GM12878 (cell line): ENCODE data around the gene ARL5A. TPM values are rescaled to one million over a fixed set of nuclear protein-coding genes. Genes with fewer than 3 reads are reported as not detected.

ENCODE experiments used
- ATAC-seq: fragments of 200-7000 bp; cut with Tn5 transposase; 3 replicates; pipeline ENCODE4 v1.9.1; 2020; ENCODE audit warnings: mild to moderate bottlenecking, moderate library complexity
- BruUV-seq: library from RNA; stranded (reverse); fragments of 400-500 nt; replicated peaks from 2 replicates; lab custom pipeline; 2021; lab: Mats Ljungman, UMichigan
- CTCF ChIA-PET: fragments of 300-600 bp; sonication (Branson Sonifier 250); formaldehyde crosslinking; extraction: SDS; loops from one replicate; lab custom pipeline; 2021; ENCODE audit warnings: inconsistent platforms; lab: Yijun Ruan, JAX
- POLR2A ChIA-PET: fragments of 350-600 bp; formaldehyde crosslinking; extraction: SDS; loops from one replicate; lab custom pipeline; 2021; ENCODE audit warnings: inconsistent platforms; lab: Charles Lee
- RAD21 ChIA-PET: fragments of 300-600 bp; sonication (Branson Sonifier 250); formaldehyde crosslinking; loops from one replicate; lab custom pipeline; 2023; ENCODE audit warnings: antibody characterized with exemption; ENCODE audit not compliant: unreplicated experiment; lab: Charles Lee
- SMC1A ChIA-PET: fragments of 300-600 bp; sonication (Branson Sonifier 250); formaldehyde crosslinking; loops from one replicate; lab custom pipeline; 2023; ENCODE audit not compliant: unreplicated experiment, uncharacterized antibody; lab: Charles Lee
- DNase-seq: peaks from one replicate; pipeline ENCODE4 v3.0.0-alpha.2; 2011; ENCODE audit warnings: low read depth, low spot score
- FAIRE-seq: peaks from 3 replicates; lab custom pipeline; 2011; peaks lifted over from hg19 to GRCh38; lab: Jason Lieb, UNC
- H2AFZ ChIP-seq: 2 replicates; pipeline ENCODE4 v1.6.0; 2011; ENCODE audit warnings: low read depth, low read length, control low read depth; ENCODE audit not compliant: control insufficient read depth
- H3K27ac ChIP-seq: 2 replicates; pipeline ENCODE4 v1.5.1; 2011; ENCODE audit warnings: control low read depth; ENCODE audit not compliant: control insufficient read depth, insufficient read depth
- H3K27me3 ChIP-seq, 2 experiments: replicated peaks in 1 of 2; 2 replicates each; pipeline versions ENCODE4 v1.6.0 to v1.6.1; 2011; ENCODE audit warnings: low read length in 1 of 2; ENCODE audit not compliant: control insufficient read depth in 2 of 2, insufficient read depth in 2 of 2
- H3K36me3 ChIP-seq, 2 experiments: 2 replicates each; pipeline ENCODE4 v1.5.1; 2011; ENCODE audit warnings: low read length in 1 of 2; ENCODE audit not compliant: control insufficient read depth in 2 of 2, insufficient read depth in 2 of 2
- H3K4me1 ChIP-seq: 2 replicates; pipeline ENCODE4 v1.6.1; 2011; ENCODE audit warnings: mild to moderate bottlenecking, low read length, moderate library complexity, mixed read lengths; ENCODE audit not compliant: control insufficient read depth, insufficient read depth
- H3K4me2 ChIP-seq: 2 replicates; pipeline ENCODE4 v1.6.0; 2011; ENCODE audit warnings: control low read depth; ENCODE audit not compliant: control insufficient read depth, insufficient read depth
- H3K4me3 ChIP-seq: fragments of 200-600 bp; sonication (generic); 2 replicates; pipeline ENCODE4 v1.5.1; 2016
- H3K79me2 ChIP-seq: 2 replicates; pipeline ENCODE4 v1.6.0; 2011; ENCODE audit warnings: low read length; ENCODE audit not compliant: control insufficient read depth, insufficient read depth
- H3K9ac ChIP-seq: 2 replicates; pipeline ENCODE4 v1.8.0; 2011; ENCODE audit warnings: low read length, control low read depth, mixed read lengths; ENCODE audit not compliant: control insufficient read depth, insufficient read depth
- H3K9me3 ChIP-seq: replicated peaks from 3 replicates; pipeline ENCODE4 v1.5.1; 2011; ENCODE audit warnings: mild to moderate bottlenecking, low read length; ENCODE audit not compliant: control insufficient read depth, insufficient read depth
- H4K20me1 ChIP-seq: 2 replicates; pipeline ENCODE4 v1.6.0; 2011; ENCODE audit not compliant: control insufficient read depth, insufficient read depth
- FOXK2 ChIP-seq: fragments of 450-650 bp; IDR thresholded peaks from 2 replicates; pipeline ENCODE4 v1.6.1; 2017; ENCODE audit warnings: mild to moderate bottlenecking, moderate library complexity
- HCFC1 ChIP-seq: fragments of 150-350 bp; IDR thresholded peaks from 2 replicates; pipeline ENCODE4 v1.6.1; 2014; ENCODE audit warnings: low read length
- MEF2A ChIP-seq: IDR thresholded peaks from 2 replicates; pipeline ENCODE4 v1.6.1; 2011; ENCODE audit warnings: low read depth, mild to moderate bottlenecking, low read length, moderate library complexity; ENCODE audit not compliant: insufficient read depth
- MEF2B ChIP-seq: fragments of 450-650 bp; IDR thresholded peaks from 2 replicates; pipeline ENCODE4 v1.6.1; 2018; ENCODE audit warnings: mild to moderate bottlenecking, moderate library complexity; ENCODE audit not compliant: partially characterized antibody, poor library complexity, severe bottlenecking
- NFYA ChIP-seq: IDR thresholded peaks from 2 replicates; pipeline ENCODE4 v1.6.1; 2011; ENCODE audit warnings: low read depth, mild to moderate bottlenecking, low read length, improper control_type of control experiment, borderline replicate concordance
- PAX8 ChIP-seq: fragments of 450-650 bp; IDR thresholded peaks from 2 replicates; pipeline ENCODE4 v1.6.1; 2017; ENCODE audit warnings: mild to moderate bottlenecking, moderate library complexity
- RFX5 ChIP-seq: IDR thresholded peaks from 2 replicates; pipeline ENCODE4 v1.6.1; 2011; ENCODE audit warnings: low read depth, low read length, improper control_type of control experiment
- RUNX3 ChIP-seq: IDR thresholded peaks from 2 replicates; pipeline ENCODE4 v1.6.1; 2012; ENCODE audit warnings: low read length, inconsistent platforms
- SPI1 ChIP-seq: IDR thresholded peaks from 2 replicates; pipeline ENCODE4 v1.6.1; 2011; ENCODE audit warnings: low read depth, mild to moderate bottlenecking, low read length, moderate library complexity, borderline replicate concordance; ENCODE audit not compliant: insufficient read depth
- TBL1XR1 ChIP-seq: IDR thresholded peaks from 2 replicates; pipeline ENCODE4 v1.6.1; 2012; ENCODE audit warnings: low read depth, low read length, improper control_type of control experiment
- ZNF217 ChIP-seq: fragments of 450-650 bp; IDR thresholded peaks from 2 replicates; pipeline ENCODE4 v1.6.1; 2017; ENCODE audit warnings: antibody characterized with exemption, mild to moderate bottlenecking
- ZNF384 ChIP-seq: IDR thresholded peaks from 2 replicates; pipeline ENCODE4 v1.6.1; 2012; ENCODE audit warnings: low read depth, mild to moderate bottlenecking, low read length, improper control_type of control experiment, borderline replicate concordance
- ZSCAN29 ChIP-seq: fragments of 450-650 bp; IDR thresholded peaks from 2 replicates; pipeline ENCODE4 v1.6.1; 2017; ENCODE audit warnings: mild to moderate bottlenecking, moderate library complexity
- ZZZ3 ChIP-seq: IDR thresholded peaks from 2 replicates; pipeline ENCODE4 v1.6.1; 2011; ENCODE audit warnings: low read depth; ENCODE audit not compliant: control insufficient read depth, insufficient read length
- in situ Hi-C: fragments of 300-500 bp; cut with MboI; formaldehyde crosslinking; loops from 9 replicates; pipeline ENCODE4 v1.14.3; 2018; ENCODE audit warnings: mixed read lengths
- intact Hi-C: fragments of 100-400 bp; cut with micrococcal nuclease; formaldehyde crosslinking; loops from one replicate; pipeline ENCODE4 v1.14.2; 2022; ENCODE audit not compliant: unreplicated experiment
- polyA plus RNA-seq, 11 experiments: library from polyadenylated mRNA; depleted of rRNA in 4 of 11; unstranded in 6 of 11; stranded (reverse) in 5 of 11; fragments of >200 nt; fragmentation: Nextera tagmentation in 4 of 11; fragmentation: Illumina TruSeq in 1 of 11; extraction: Ambion mirVana in 4 of 11; extraction: Trizol in 1 of 11; gene quantifications; 1 replicate in 1 of 11; 2 replicates in 10 of 11; pipeline versions ENCODE4 v1.2.1 to v1.2.3, GENCODE V29; 2011 to 2016; ENCODE audit warnings: inconsistent platforms in 2 of 11, missing spikeins in 2 of 11, low read depth in 1 of 11
- total RNA-seq, 4 experiments: library from RNA; depleted of rRNA in 3 of 4; stranded (reverse); fragments of >200 nt in 3 of 4; fragmentation: Illumina TruSeq in 1 of 4; extraction: Trizol in 1 of 4; gene quantifications; 2 replicates each; pipeline versions ENCODE4 v1.2.1 to v1.2.3, GENCODE V29; 2013 to 2021
- TF ChIP-seq, protein P1 (sequence below): fragments of 450-650 bp; IDR thresholded peaks from 2 replicates; pipeline ENCODE4 v1.6.1; 2016; ENCODE audit warnings: mild to moderate bottlenecking
- TF ChIP-seq, protein P2 (sequence below): fragments of 450-650 bp; IDR thresholded peaks from 2 replicates; pipeline ENCODE4 v1.6.1; 2017; ENCODE audit warnings: borderline replicate concordance
- TF ChIP-seq, protein P3 (sequence below): IDR thresholded peaks from 2 replicates; pipeline ENCODE4 v1.6.1; 2011; ENCODE audit warnings: low read depth, mild to moderate bottlenecking, low read length, moderate library complexity, borderline replicate concordance; ENCODE audit errors: extremely low read depth
- TF ChIP-seq, protein P4 (sequence below): IDR thresholded peaks from 2 replicates; pipeline ENCODE4 v1.6.1; 2012; ENCODE audit warnings: low read depth, low read length, improper control_type of control experiment
- TF ChIP-seq, protein P5 (sequence below): fragments of 450-650 bp; IDR thresholded peaks from 2 replicates; pipeline ENCODE4 v1.6.1; 2017; ENCODE audit warnings: mild to moderate bottlenecking

ARL5A gene
- total and polyA plus RNA-seq, 10 of the 15 experiments (the other 5 are each of a cell fraction or from before 2014, with no cell fraction given): 9.4 to 52.9 (median 32.0) TPM

DNA sequence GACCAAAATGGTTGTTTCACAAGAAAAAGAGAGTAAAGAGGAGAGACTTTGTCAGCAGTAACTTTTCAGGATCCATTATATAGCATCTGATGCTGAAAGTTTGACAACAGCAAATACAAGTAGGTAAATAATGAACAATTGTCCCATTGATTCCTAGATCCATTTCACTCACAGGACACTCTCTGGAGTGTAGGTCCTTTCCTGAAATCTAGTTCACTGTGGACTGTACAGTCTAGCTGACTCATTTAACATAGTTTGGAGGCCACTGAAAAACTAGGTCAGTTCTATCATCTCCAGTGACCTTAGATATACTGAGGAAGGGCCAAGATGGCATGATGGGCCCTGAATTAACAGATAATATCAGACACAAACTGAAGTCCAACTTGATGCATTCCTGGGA is 74.7 kb downstream of the ARL5A start:
- Histone ChIP-seq H3K9me3 (no peaks in the 10 kb centered on the region), H3K79me2 (no peaks in the 10 kb centered on the region), H3K4me1 (no peaks in the 10 kb centered on the region), H4K20me1 (no peaks in the 10 kb centered on the region), H3K4me3 (no peak overlapping the region), H3K36me3 (no peaks in the 10 kb centered on the region), H3K27ac (no peak overlapping the region), H3K4me2 (no peak overlapping the region), H3K9ac (no peak overlapping the region)
- FAIRE-seq: no peak
- intact Hi-C loops: no loop called here
- no TSS peak for BruUV-seq
- SMC1A ChIA-PET: no interaction called here
- POLR2A ChIA-PET: no interaction called here
- TF ChIP-seq NFYA: no peak
- TF ChIP-seq RFX5: no peak
- TF ChIP-seq, protein P1, sequence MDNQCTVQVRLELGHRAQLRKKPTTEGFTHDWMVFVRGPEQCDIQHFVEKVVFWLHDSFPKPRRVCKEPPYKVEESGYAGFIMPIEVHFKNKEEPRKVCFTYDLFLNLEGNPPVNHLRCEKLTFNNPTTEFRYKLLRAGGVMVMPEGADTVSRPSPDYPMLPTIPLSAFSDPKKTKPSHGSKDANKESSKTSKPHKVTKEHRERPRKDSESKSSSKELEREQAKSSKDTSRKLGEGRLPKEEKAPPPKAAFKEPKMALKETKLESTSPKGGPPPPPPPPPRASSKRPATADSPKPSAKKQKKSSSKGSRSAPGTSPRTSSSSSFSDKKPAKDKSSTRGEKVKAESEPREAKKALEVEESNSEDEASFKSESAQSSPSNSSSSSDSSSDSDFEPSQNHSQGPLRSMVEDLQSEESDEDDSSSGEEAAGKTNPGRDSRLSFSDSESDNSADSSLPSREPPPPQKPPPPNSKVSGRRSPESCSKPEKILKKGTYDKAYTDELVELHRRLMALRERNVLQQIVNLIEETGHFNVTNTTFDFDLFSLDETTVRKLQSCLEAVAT: no peak
- TF ChIP-seq, protein P2, sequence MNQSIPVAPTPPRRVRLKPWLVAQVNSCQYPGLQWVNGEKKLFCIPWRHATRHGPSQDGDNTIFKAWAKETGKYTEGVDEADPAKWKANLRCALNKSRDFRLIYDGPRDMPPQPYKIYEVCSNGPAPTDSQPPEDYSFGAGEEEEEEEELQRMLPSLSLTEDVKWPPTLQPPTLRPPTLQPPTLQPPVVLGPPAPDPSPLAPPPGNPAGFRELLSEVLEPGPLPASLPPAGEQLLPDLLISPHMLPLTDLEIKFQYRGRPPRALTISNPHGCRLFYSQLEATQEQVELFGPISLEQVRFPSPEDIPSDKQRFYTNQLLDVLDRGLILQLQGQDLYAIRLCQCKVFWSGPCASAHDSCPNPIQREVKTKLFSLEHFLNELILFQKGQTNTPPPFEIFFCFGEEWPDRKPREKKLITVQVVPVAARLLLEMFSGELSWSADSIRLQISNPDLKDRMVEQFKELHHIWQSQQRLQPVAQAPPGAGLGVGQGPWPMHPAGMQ: no peak
- no peak for TF ChIP-seq PAX8
- TF ChIP-seq MEF2B: no peak
- TF ChIP-seq HCFC1: no peak
- TF ChIP-seq FOXK2: no peak
- no peak for TF ChIP-seq ZNF217
- no peak for TF ChIP-seq TBL1XR1
- TF ChIP-seq, protein P3, sequence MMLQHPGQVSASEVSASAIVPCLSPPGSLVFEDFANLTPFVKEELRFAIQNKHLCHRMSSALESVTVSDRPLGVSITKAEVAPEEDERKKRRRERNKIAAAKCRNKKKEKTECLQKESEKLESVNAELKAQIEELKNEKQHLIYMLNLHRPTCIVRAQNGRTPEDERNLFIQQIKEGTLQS: no peak
- TF ChIP-seq MEF2A: no peak
- TF ChIP-seq ZSCAN29: no peak
- no peak for TF ChIP-seq ZZZ3
- TF ChIP-seq, protein P4, sequence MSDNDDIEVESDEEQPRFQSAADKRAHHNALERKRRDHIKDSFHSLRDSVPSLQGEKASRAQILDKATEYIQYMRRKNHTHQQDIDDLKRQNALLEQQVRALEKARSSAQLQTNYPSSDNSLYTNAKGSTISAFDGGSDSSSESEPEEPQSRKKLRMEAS: no peak
- no peak for TF ChIP-seq ZNF384
- TF ChIP-seq, protein P5, sequence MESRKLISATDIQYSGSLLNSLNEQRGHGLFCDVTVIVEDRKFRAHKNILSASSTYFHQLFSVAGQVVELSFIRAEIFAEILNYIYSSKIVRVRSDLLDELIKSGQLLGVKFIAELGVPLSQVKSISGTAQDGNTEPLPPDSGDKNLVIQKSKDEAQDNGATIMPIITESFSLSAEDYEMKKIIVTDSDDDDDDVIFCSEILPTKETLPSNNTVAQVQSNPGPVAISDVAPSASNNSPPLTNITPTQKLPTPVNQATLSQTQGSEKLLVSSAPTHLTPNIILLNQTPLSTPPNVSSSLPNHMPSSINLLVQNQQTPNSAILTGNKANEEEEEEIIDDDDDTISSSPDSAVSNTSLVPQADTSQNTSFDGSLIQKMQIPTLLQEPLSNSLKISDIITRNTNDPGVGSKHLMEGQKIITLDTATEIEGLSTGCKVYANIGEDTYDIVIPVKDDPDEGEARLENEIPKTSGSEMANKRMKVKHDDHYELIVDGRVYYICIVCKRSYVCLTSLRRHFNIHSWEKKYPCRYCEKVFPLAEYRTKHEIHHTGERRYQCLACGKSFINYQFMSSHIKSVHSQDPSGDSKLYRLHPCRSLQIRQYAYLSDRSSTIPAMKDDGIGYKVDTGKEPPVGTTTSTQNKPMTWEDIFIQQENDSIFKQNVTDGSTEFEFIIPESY: no peak
- no peak for TF ChIP-seq RUNX3
- no peak for TF ChIP-seq SPI1
- TF ChIP-seq, all 136 proteins: peak for 0
- ATAC-seq (no peak), DNase-seq (no peak)
- ChIA-PET CTCF (no interaction called here), RAD21 (no interaction called here)
- Histone ChIP-seq H3K27me3 (no peaks in the 10 kb centered on the region), H2AFZ (no peak overlapping the region)
- in situ Hi-C loops: no loop called here
